ENCODE data around the gene SLC35B4.

The SLC35B4 gene

DNA sequence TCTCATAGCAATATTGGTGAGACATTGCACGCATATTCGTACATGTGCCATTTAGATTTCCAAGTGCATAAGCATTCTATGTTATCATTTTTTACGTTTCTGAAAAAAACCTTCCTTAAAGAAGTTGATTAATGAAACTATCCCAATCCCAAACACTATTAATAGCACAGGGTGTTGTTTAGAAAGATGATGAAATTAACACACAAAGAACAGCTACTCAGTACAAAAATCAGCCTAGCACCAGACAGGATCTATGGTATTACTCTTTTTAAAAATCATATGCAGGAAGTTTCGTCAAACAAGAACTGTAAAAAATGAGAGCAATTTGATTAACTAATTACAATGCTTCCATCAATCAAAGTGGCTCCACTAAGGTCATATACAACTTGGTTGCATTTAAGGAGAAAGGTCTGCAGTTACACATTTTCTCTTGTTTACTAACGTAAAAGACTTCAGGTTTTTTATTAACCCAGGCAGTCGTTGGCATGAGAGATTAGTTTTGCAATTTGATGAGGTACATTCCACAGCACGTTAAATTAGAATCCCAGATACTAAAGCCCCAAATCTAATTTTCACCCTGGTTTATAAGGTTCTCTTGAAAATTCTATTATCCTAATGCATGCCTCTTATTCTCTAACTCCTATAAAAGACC lies 38.1 kb downstream of the SLC35B4 start:
- Histone ChIP-seq H2BK12ac (ENCODE audit: low read length) (no peak overlapping the region), H3K27ac (ENCODE audit: low read depth, low read length) (no peak overlapping the region), H4K8ac (ENCODE audit: low read depth, low read length) (no peak overlapping the region), H3K79me2 (ENCODE audit: control insufficient read depth, insufficient read depth, low read length, poor library complexity) (no peaks in the 10 kb centered on the region), H2AK5ac (ENCODE audit: low read length) (no peak overlapping the region), H4K12ac (ENCODE audit: low read depth, low read length) (no peak overlapping the region), H3K79me1 (ENCODE audit: low read length) (no peaks in the 10 kb centered on the region), H3K27me3 (ENCODE audit: insufficient read depth, low read length) (no peaks in the 10 kb centered on the region), H3K4me3 (ENCODE audit: low read depth, low read length) (no peak overlapping the region), H3K9me3 (ENCODE audit: insufficient read depth, low read depth, low read length) (no peaks in the 10 kb centered on the region), H3K4ac (ENCODE audit: low read depth, low read length) (no peak overlapping the region), H3K18ac (ENCODE audit: low read length) (no peak overlapping the region), H3K14ac (ENCODE audit: low read length) (no peak overlapping the region), H3K36me3 (ENCODE audit: control insufficient read depth in 1 of 2, insufficient read depth in 2 of 2, low read length in 2 of 2) (no peaks in the 10 kb centered on the region), H3K9ac (ENCODE audit: low read length) (no peak overlapping the region), H3K4me2 (ENCODE audit: low read length) (no peak overlapping the region), H3K23ac (ENCODE audit: low read length) (no peak overlapping the region), H3K4me1 (ENCODE audit: control insufficient read depth in 1 of 2, insufficient read depth in 2 of 2, low read length in 2 of 2) (no peaks in the 10 kb centered on the region), H2BK5ac (ENCODE audit: low read depth, low read length, poor library complexity) (no peak overlapping the region), H4K91ac (ENCODE audit: low read depth, low read length) (no peak overlapping the region), H2AFZ (ENCODE audit: insufficient read depth, low read length, poor library complexity) (no peak overlapping the region), H2BK120ac (ENCODE audit: insufficient read depth, low read length, poor library complexity) (no peak overlapping the region)
- WGBS (ENCODE audit: extremely low coverage, insufficient coverage, insufficient read length), result no CpG with 5 or more reads among the region's 7 CpGs
- no peak for DNase-seq

DNA sequence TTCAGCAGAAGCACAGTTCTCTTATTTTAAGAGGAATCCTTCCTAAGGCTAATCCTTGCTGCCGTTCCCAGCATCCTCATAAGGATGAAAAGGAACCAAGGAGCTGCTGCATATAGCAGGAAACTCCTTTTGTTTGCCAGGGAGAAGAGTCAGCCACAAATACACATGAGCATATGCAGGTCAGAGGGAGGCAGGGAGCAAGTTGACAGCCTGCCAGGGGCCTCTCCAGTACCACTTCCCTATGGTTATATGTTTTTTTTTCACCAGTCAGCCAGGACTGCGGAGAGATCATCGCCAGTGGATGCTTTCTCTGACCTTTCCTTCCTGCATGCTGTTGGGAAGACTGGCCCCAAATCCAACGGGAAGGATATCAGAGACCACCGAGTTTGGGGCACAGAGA lies 39.8 kb downstream of the SLC35B4 start:
- H2BK12ac ChIP-seq (ENCODE audit: low read length), result no peak overlapping the region
- no peak overlapping the region for H4K12ac ChIP-seq (ENCODE audit: low read depth, low read length)
- H3K27ac ChIP-seq (ENCODE audit: low read depth, low read length), result no peak overlapping the region
- H2BK120ac ChIP-seq (ENCODE audit: insufficient read depth, low read length, poor library complexity), result no peak overlapping the region
- H3K4me1 ChIP-seq (ENCODE audit: control insufficient read depth in 1 of 2, insufficient read depth in 2 of 2, low read length in 2 of 2), result no peaks in the 10 kb centered on the region
- DNase-seq, result no peak
- no peak overlapping the region for H2AK5ac ChIP-seq (ENCODE audit: low read length)
- H3K18ac ChIP-seq (ENCODE audit: low read length), result no peak overlapping the region
- H4K91ac ChIP-seq (ENCODE audit: low read depth, low read length), result no peak overlapping the region
- H3K4ac ChIP-seq (ENCODE audit: low read depth, low read length), result no peak overlapping the region
- no peak overlapping the region for H2BK5ac ChIP-seq (ENCODE audit: low read depth, low read length, poor library complexity)
- no peak overlapping the region for H3K4me2 ChIP-seq (ENCODE audit: low read length)
- no CpG with 5 or more reads among the region's 5 CpGs for WGBS (ENCODE audit: extremely low coverage, insufficient coverage, insufficient read length)
- H3K14ac ChIP-seq (ENCODE audit: low read length), result no peak overlapping the region
- no peak overlapping the region for H3K23ac ChIP-seq (ENCODE audit: low read length)
- H3K9me3 ChIP-seq (ENCODE audit: insufficient read depth, low read depth, low read length), result no peaks in the 10 kb centered on the region
- no peaks in the 10 kb centered on the region for H3K79me1 ChIP-seq (ENCODE audit: low read length)
- no peak overlapping the region for H3K4me3 ChIP-seq (ENCODE audit: low read depth, low read length)
- no peak overlapping the region for H4K8ac ChIP-seq (ENCODE audit: low read depth, low read length)
- no peaks in the 10 kb centered on the region for H3K79me2 ChIP-seq (ENCODE audit: control insufficient read depth, insufficient read depth, low read length, poor library complexity)
- no peaks in the 10 kb centered on the region for H3K27me3 ChIP-seq (ENCODE audit: insufficient read depth, low read length)
- H3K36me3 ChIP-seq (ENCODE audit: control insufficient read depth in 1 of 2, insufficient read depth in 2 of 2, low read length in 2 of 2), result no peaks in the 10 kb centered on the region
- no peak overlapping the region for H3K9ac ChIP-seq (ENCODE audit: low read length)
- no peak overlapping the region for H2AFZ ChIP-seq (ENCODE audit: insufficient read depth, low read length, poor library complexity)

- no peak overlapping the region for H3K27ac ChIP-seq (ENCODE audit: low read depth, low read length)
- H3K9me3 ChIP-seq (ENCODE audit: insufficient read depth, low read depth, low read length), result no peaks in the 10 kb centered on the region
- H3K4me3 ChIP-seq (ENCODE audit: low read depth, low read length), result no peak overlapping the region
- DNase-seq, result no peak
- H3K79me2 ChIP-seq (ENCODE audit: control insufficient read depth, insufficient read depth, low read length, poor library complexity), result no peaks in the 10 kb centered on the region
- WGBS (ENCODE audit: extremely low coverage, insufficient coverage, insufficient read length), result no CpG with 5 or more reads among the region's 4 CpGs
- H4K12ac ChIP-seq (ENCODE audit: low read depth, low read length), result no peak overlapping the region
- H3K4ac ChIP-seq (ENCODE audit: low read depth, low read length), result no peak overlapping the region
- H3K4me2 ChIP-seq (ENCODE audit: low read length), result no peak overlapping the region
- no peak overlapping the region for H2BK120ac ChIP-seq (ENCODE audit: insufficient read depth, low read length, poor library complexity)
- H4K8ac ChIP-seq (ENCODE audit: low read depth, low read length), result no peak overlapping the region
- no peaks in the 10 kb centered on the region for H3K36me3 ChIP-seq (ENCODE audit: control insufficient read depth in 1 of 2, insufficient read depth in 2 of 2, low read length in 2 of 2)
- no peak overlapping the region for H3K14ac ChIP-seq (ENCODE audit: low read length)
- no peaks in the 10 kb centered on the region for H3K79me1 ChIP-seq (ENCODE audit: low read length)
- no peak overlapping the region for H3K18ac ChIP-seq (ENCODE audit: low read length)
- no peak overlapping the region for H3K9ac ChIP-seq (ENCODE audit: low read length)
- H2BK12ac ChIP-seq (ENCODE audit: low read length), result no peak overlapping the region
- no peak overlapping the region for H3K23ac ChIP-seq (ENCODE audit: low read length)
- no peaks in the 10 kb centered on the region for H3K27me3 ChIP-seq (ENCODE audit: insufficient read depth, low read length)
- no peak overlapping the region for H2BK5ac ChIP-seq (ENCODE audit: low read depth, low read length, poor library complexity)
- no peak overlapping the region for H2AFZ ChIP-seq (ENCODE audit: insufficient read depth, low read length, poor library complexity)
- H2AK5ac ChIP-seq (ENCODE audit: low read length), result no peak overlapping the region
- no peaks in the 10 kb centered on the region for H3K4me1 ChIP-seq (ENCODE audit: control insufficient read depth in 1 of 2, insufficient read depth in 2 of 2, low read length in 2 of 2)
- no peak overlapping the region for H4K91ac ChIP-seq (ENCODE audit: low read depth, low read length)
Measured at GRCh38 chr7:134262322-134262721, 54.4 kb downstream of the SLC35B4 start.

DNA sequence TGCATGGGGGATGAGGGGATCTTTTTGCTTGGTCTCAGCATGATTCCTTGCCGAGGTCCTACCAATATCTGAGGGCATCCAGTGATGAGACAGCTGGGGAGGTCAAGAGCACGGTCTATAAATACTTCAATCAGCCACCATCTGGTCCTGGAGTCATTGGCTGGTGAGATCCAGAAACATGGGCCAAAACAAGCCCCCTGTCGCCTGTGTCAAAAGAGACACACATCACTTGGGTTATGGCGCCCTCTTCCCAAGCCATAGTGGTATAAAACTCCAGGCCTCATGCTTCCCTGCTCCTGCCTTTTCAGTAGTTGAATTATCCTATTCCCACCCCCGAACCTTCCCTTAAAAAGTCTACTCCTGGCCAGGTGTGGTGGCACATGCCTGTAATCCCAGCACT lies 60.9 kb downstream of the SLC35B4 start:
- H3K4ac ChIP-seq (ENCODE audit: low read depth, low read length), result no peak overlapping the region
- no peak overlapping the region for H3K14ac ChIP-seq (ENCODE audit: low read length)
- H3K4me2 ChIP-seq (ENCODE audit: low read length), result no peak overlapping the region
- no peak overlapping the region for H3K9ac ChIP-seq (ENCODE audit: low read length)
- H3K27me3 ChIP-seq (ENCODE audit: insufficient read depth, low read length), result no peaks in the 10 kb centered on the region
- H4K91ac ChIP-seq (ENCODE audit: low read depth, low read length), result no peak overlapping the region
- no peaks in the 10 kb centered on the region for H3K9me3 ChIP-seq (ENCODE audit: insufficient read depth, low read depth, low read length)
- WGBS (ENCODE audit: extremely low coverage, insufficient coverage, insufficient read length), result no CpG with 5 or more reads among the region's 5 CpGs
- no peak overlapping the region for H2BK12ac ChIP-seq (ENCODE audit: low read length)
- H2AFZ ChIP-seq (ENCODE audit: insufficient read depth, low read length, poor library complexity), result no peak overlapping the region
- no peak overlapping the region for H4K12ac ChIP-seq (ENCODE audit: low read depth, low read length)
- no peak overlapping the region for H4K8ac ChIP-seq (ENCODE audit: low read depth, low read length)
- no peaks in the 10 kb centered on the region for H3K79me2 ChIP-seq (ENCODE audit: control insufficient read depth, insufficient read depth, low read length, poor library complexity)
- H3K27ac ChIP-seq (ENCODE audit: low read depth, low read length), result no peak overlapping the region
- H3K23ac ChIP-seq (ENCODE audit: low read length), result no peak overlapping the region
- no peak overlapping the region for H3K4me3 ChIP-seq (ENCODE audit: low read depth, low read length)
- H3K79me1 ChIP-seq (ENCODE audit: low read length), result no peaks in the 10 kb centered on the region
- no peak overlapping the region for H2BK5ac ChIP-seq (ENCODE audit: low read depth, low read length, poor library complexity)
- DNase-seq, result no peak
- no peaks in the 10 kb centered on the region for H3K4me1 ChIP-seq (ENCODE audit: control insufficient read depth in 1 of 2, insufficient read depth in 2 of 2, low read length in 2 of 2)
- H2BK120ac ChIP-seq (ENCODE audit: insufficient read depth, low read length, poor library complexity), result no peak overlapping the region
- H3K18ac ChIP-seq (ENCODE audit: low read length), result no peak overlapping the region
- no peaks in the 10 kb centered on the region for H3K36me3 ChIP-seq (ENCODE audit: control insufficient read depth in 1 of 2, insufficient read depth in 2 of 2, low read length in 2 of 2)
- H2AK5ac ChIP-seq (ENCODE audit: low read length), result no peak overlapping the region

Data from trophoblast cell (in vitro differentiated cells and primary cell).